GM10248 (cell line): ENCODE data around the gene CAPRIN1.
"Not testable (repeated sequence)": the region's sequence is repeated elsewhere in the genome, so short reads cannot be mapped to it uniquely, and the experiment has no call there.

Experiments
- CTCF ChIA-PET: fragments of 300-600 bp; sonication (Branson Sonifier 250); formaldehyde crosslinking; extraction: SDS; loops from one replicate; lab custom pipeline; 2021; ENCODE audit warnings: antibody characterized with exemption; lab: Yijun Ruan, JAX
- POLR2A ChIA-PET: fragments of 350-650 bp; sonication (Branson Sonifier 250); formaldehyde crosslinking; extraction: SDS; loops from one replicate; lab custom pipeline; 2020; ENCODE audit warnings: antibody characterized with exemption; lab: Yijun Ruan, JAX
- DNase-seq: peaks from one replicate; pipeline ENCODE4 v3.0.0; 2012; ENCODE audit errors: extremely low spot score
- CTCF ChIP-seq: IDR thresholded peaks from 2 replicates; pipeline ENCODE4 v1.5.1; 2012; ENCODE audit warnings: mild to moderate bottlenecking, low read depth; ENCODE audit errors: extremely low read depth, missing control alignments, control extremely low read depth

CAPRIN1 gene

GRCh38 chr11:34080609-34081008, 29.1 kb downstream of the CAPRIN1 start:
- TF ChIP-seq CTCF = no peak
- no peak for DNase-seq
- POLR2A ChIA-PET = no interaction called here
- CTCF ChIA-PET = interaction anchor here (0.7 to 6.4 kb wide), 7 partner anchors 11 to 278 kb away, joined by 3 to 28 read pairs (median 3); partner anchors contain the start of gene ABTB2

GRCh38 chr11:34084637-34085036, 33.1 kb downstream of the CAPRIN1 start:
- DNase-seq = no peak
- POLR2A ChIA-PET = no interaction called here
- TF ChIP-seq CTCF = no peak
- CTCF ChIA-PET = interaction anchor here (0.8 to 1.6 kb wide), 6 partner anchors 10 to 25 kb away, joined by 4 to 6 read pairs (median 4); no protein-coding TSS in a partner anchor

- no peak for DNase-seq
- TF ChIP-seq CTCF = no peak
- CTCF ChIA-PET = interaction anchor here (1.0 to 1.4 kb wide), 2 partner anchors 15 to 19 kb away, joined by 3 read pairs; partner anchors contain the start of gene NAT10
- POLR2A ChIA-PET = interaction anchor here (1.4 kb wide), 1 partner anchor 19 kb away, joined by 3 read pairs; the partner anchor contains the start of gene NAT10
These were observed 35.2 kb downstream of the CAPRIN1 start for GRCh38 chr11:34086554-34087283.

- CTCF ChIA-PET = interaction anchor here (1.0 to 1.7 kb wide), 2 partner anchors 16 kb away, joined by 3 read pairs; no protein-coding TSS in a partner anchor
- no peak for TF ChIP-seq CTCF
These were observed 40.3 kb downstream of the CAPRIN1 start for GRCh38 chr11:34091825-34092224.

GRCh38 chr11:34094900-34095299, 43.4 kb downstream of the CAPRIN1 start:
- CTCF ChIA-PET = interaction anchor here (1.1 to 1.6 kb wide), 3 partner anchors 10 to 124 kb away, joined by 3 to 6 read pairs (median 4); no protein-coding TSS in a partner anchor
- DNase-seq, POLR2A ChIA-PET: not testable (repeated sequence)

More at GRCh38 chr11:34091825-34092224, 40.3 kb downstream of the CAPRIN1 start:
- DNase-seq = no peak
- POLR2A ChIA-PET = no interaction called here

- POLR2A ChIA-PET = no interaction called here
- no peak for TF ChIP-seq CTCF
- CTCF ChIA-PET = interaction anchor here (1.1 kb wide), 1 partner anchor 13 kb away, joined by 4 read pairs; no protein-coding TSS in a partner anchor
- no peak for DNase-seq
These were observed 47.3 kb downstream of the CAPRIN1 start for GRCh38 chr11:34098813-34099212.
